Astrocyte of the spinal cord (primary cell): Measurements from ENCODE around the gene NUP98.
"Not testable (repeated sequence)": the region's sequence is repeated elsewhere in the genome, so short reads cannot be mapped to it uniquely, and the experiment has no call there.

Source experiments
- DNase-seq: peaks from one replicate; pipeline ENCODE4 v3.0.0; 2011; ENCODE audit warnings: low read depth, low spot score
- H3K4me3 ChIP-seq: 2 replicates; pipeline ENCODE4 v1.5.1; 2011; ENCODE audit warnings: low read depth, mild to moderate bottlenecking, low read length, moderate library complexity
- in situ Hi-C: cut with HindIII; loops from 2 replicates; pipeline ENCODE4 v1.10.0; 2017; ENCODE audit warnings: low sequenced_read_pairs
- TF ChIP-seq, protein P1 (sequence below): IDR thresholded peaks from 2 replicates; pipeline ENCODE4 v1.5.1; 2012; ENCODE audit warnings: low read depth, mild to moderate bottlenecking, low read length, inconsistent platforms

The NUP98 gene

DNA sequence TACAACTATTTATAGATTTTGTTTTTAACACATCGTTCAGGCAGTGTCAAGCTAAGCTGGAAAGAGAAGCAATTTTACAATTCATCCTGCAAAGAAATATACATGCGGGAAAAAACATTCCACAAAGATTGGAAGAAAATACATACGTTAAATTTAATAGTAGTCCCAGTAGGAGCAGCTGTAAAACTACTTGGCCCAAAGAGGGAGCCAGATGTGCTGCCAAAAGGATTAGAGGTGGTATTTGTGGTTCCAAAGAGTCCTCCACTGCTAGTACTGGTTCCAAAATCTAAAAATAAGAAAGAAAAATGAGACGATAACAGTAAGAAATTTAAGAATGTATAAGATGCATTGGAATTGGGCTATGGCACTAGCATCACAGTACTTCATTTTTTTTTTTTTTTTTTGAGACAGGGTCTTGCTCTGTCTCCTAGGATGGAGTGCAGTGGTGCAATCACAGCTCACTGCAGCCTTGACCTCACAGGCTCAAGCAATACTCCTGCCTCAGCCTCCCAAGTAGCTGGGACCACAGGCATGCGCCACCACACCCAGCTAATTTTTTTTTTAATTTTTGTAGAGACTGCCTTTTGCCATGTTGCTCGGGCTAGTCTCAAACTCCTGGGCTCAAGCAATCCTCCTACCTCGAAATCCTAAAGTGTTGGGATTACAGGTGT is 21.5 kb downstream of the NUP98 start:
- no peak overlapping the region for H3K4me3 ChIP-seq
- in situ Hi-C loops = no loop called here
- TF ChIP-seq, protein P1, sequence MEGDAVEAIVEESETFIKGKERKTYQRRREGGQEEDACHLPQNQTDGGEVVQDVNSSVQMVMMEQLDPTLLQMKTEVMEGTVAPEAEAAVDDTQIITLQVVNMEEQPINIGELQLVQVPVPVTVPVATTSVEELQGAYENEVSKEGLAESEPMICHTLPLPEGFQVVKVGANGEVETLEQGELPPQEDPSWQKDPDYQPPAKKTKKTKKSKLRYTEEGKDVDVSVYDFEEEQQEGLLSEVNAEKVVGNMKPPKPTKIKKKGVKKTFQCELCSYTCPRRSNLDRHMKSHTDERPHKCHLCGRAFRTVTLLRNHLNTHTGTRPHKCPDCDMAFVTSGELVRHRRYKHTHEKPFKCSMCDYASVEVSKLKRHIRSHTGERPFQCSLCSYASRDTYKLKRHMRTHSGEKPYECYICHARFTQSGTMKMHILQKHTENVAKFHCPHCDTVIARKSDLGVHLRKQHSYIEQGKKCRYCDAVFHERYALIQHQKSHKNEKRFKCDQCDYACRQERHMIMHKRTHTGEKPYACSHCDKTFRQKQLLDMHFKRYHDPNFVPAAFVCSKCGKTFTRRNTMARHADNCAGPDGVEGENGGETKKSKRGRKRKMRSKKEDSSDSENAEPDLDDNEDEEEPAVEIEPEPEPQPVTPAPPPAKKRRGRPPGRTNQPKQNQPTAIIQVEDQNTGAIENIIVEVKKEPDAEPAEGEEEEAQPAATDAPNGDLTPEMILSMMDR = no peak
- no peak for DNase-seq

DNA sequence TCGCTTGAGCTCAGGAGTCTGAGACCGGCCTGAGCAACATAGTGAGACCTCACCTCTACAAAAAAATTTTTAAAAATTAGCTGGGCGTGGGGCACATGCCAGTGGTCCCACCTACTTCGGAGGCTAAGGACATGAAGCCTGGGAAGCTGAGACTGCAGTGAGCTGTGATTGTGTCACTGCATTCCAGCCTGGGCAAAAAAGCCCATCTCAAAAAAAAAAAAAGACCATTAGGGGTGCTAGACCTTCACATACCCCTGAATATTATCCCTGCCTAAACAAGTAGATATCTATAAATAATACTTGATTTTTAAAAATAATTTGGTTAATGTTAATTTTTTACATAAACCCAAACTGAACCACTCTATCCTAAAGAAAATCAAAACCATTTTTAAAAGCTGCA is 24.2 kb downstream of the NUP98 start:
- no peak for DNase-seq
- in situ Hi-C loops = no loop called here
- TF ChIP-seq, protein P1 = no peak
- no peak overlapping the region for H3K4me3 ChIP-seq

DNA sequence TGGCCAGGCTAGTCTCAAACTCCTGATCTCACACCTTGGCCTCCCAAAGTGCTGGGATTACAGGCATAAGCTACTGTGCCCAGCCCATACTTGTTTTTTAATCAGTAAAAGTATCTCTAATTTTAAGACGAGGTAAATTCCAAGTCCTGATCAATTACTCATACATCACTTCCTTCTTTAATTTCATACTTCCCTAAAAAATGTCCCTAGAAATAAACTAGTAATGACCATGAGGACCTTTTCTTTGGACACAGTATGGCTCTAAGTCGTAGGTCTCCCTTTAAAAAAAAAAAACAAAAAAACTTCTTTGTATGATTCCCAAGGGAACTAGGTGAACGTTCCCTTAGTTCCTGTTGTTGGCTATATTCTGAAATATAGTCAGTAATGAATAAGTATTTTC is 29.8 kb downstream of the NUP98 start:
- DNase-seq = no peak
- TF ChIP-seq, protein P1 = no peak
- H3K4me3 ChIP-seq = no peak overlapping the region
- in situ Hi-C loops = no loop called here

DNA sequence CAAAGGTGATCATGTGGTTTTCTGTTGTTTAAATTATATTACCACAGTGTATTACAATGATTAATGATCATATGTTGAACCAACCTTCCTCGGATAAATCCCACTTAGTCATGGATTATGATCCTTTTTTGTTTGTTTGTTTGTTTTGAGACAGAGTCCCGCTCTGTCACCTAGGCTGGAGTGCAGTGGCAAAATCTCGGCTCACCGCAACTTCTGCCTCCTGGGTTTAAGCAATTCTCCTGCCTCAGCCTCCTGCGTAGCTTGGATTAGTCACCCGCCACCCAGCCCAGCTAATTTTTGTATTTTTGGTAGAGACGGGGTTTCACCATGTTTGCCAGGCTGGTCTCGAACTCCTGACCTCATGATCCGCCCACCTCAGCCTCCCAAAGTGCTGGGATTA is 30.5 kb downstream of the NUP98 start:
- DNase-seq, H3K4me3 ChIP-seq, in situ Hi-C loops: not testable (repeated sequence)

DNA sequence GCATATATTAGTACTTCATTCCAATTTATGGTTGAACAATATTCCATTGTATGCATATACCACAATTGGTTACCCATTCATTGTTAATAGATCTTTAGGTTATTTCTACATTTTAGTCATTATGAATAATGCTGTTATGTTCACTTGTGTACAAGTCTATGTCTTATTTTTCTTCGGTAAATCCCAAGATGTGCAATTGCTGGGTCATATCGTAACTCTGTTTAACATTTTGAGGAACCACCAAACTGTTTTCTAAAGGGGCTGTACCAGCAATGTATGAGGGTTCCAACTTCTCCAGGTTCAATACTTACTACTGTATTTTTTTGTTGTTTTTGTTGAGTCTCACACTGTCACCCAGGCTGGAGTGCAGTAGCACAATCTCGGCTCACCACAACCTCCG is 33.1 kb downstream of the NUP98 start:
- TF ChIP-seq, protein P1 = no peak
- DNase-seq = no peak
- in situ Hi-C loops = no loop called here
- no peak overlapping the region for H3K4me3 ChIP-seq

DNA sequence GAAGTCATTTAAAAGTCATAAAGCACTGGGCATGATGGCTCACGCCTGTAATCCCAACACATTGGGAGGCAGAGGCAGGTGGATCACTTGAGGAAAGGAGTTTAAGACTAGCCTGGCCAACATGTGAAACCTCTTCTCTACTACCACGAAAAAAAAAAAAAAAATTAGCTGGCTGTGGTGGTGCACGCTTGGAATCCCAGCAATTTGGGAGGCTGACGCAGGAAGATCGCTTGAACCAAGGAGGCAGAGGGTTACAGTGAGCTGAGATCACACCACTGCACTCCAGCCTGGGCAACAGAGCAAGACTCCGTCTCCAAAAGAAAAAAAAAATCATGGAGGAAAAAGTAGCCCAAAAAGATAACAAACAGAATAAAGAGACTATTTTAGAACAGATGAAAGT is 42.2 kb downstream of the NUP98 start:
- H3K4me3 ChIP-seq = no peak overlapping the region
- TF ChIP-seq, protein P1 = no peak
- no peak for DNase-seq
- in situ Hi-C loops = no loop called here

DNA sequence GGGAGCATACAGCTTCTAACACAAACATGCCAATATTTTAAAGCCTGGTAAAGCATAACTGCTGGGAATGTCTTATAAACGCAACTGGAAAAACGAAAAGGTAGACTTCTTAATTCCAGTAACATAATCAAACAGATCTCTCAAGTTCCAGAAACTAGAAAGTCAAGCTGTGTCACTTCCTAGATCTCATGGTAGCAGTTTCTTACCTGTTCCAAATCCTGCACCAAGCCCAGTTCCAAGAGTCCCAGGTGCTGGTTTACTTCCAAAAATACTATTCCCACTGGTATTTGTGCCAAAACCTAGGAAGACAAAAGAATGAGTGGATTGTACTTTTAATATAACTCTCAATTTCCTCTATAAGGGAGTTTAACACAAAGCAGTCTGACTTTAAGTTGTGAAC is 44.2 kb downstream of the NUP98 start:
- no peak for DNase-seq
- in situ Hi-C loops = no loop called here
- H3K4me3 ChIP-seq = no peak overlapping the region
- TF ChIP-seq, protein P1 = no peak
